HL-60/S4 treated with phorbol 12-myristate 13-acetate at 8.2 ng/mL for 4 days and 3 days (cell line): ENCODE measurements around the gene CCDC78.

ENCODE experiments used
- in situ Hi-C: fragments of 300-500 bp; cut with MboI; formaldehyde crosslinking; loops from 2 replicates; pipeline ENCODE4 v1.15.0; 2022; ENCODE audit warnings: low sequenced_read_pairs

Gene CCDC78

GRCh38 chr16:726438-727290, at the start of gene CCDC78, which contains the start of gene HAGHL:
TSS of gene CCDC78 (minus strand) at chr16:726443. CDS start at chr16:726367, 76 bp downstream.
TSS of gene HAGHL (plus strand) at chr16:727106. CDS start at chr16:727510, 404 bp downstream.
- in situ Hi-C loops = no loop called here

GRCh38 chr16:775236-775796, 49.1 kb upstream of the CCDC78 start:
- in situ Hi-C loops = no loop called here

GRCh38 chr16:774086-775001, 48.1 kb upstream of the CCDC78 start:
- in situ Hi-C loops = no loop called here

GRCh38 chr16:772959-773358, 46.7 kb upstream of the CCDC78 start:
- in situ Hi-C loops = no loop called here

- in situ Hi-C loops = no loop called here
These were observed 44.2 kb upstream of the CCDC78 start for GRCh38 chr16:770411-770810.

GRCh38 chr16:769934-770333, 43.7 kb upstream of the CCDC78 start:
- in situ Hi-C loops = no loop called here

- in situ Hi-C loops = no loop called here
These were observed 43.0 kb upstream of the CCDC78 start for GRCh38 chr16:769184-769784.

- in situ Hi-C loops = no loop called here
These were observed 42.2 kb upstream of the CCDC78 start for GRCh38 chr16:768428-768827.

GRCh38 chr16:767743-768235, 41.5 kb upstream of the CCDC78 start:
- in situ Hi-C loops = no loop called here

- in situ Hi-C loops = no loop called here
These were observed 40.8 kb upstream of the CCDC78 start for GRCh38 chr16:766820-767640.

GRCh38 chr16:766008-766819, 40.0 kb upstream of the CCDC78 start:
- in situ Hi-C loops = no loop called here

- in situ Hi-C loops = no loop called here
These were observed 39.2 kb upstream of the CCDC78 start for GRCh38 chr16:765488-765865.

GRCh38 chr16:764848-765487, 38.7 kb upstream of the CCDC78 start:
- in situ Hi-C loops = no loop called here

GRCh38 chr16:764184-764750, 38.0 kb upstream of the CCDC78 start:
- in situ Hi-C loops = no loop called here

GRCh38 chr16:763369-764183, 37.3 kb upstream of the CCDC78 start:
- in situ Hi-C loops = no loop called here

- in situ Hi-C loops = no loop called here
These were observed 36.5 kb upstream of the CCDC78 start for GRCh38 chr16:762595-763268.
